OCI-LY3 (cell line): ENCODE measurements around the gene PIP5K1B.

ENCODE experiments used
- CTCF ChIP-seq: fragments of 200-600, 300-600 bp; sonication (generic); IDR thresholded peaks from 2 replicates; pipeline ENCODE4 v1.5.1; 2014; ENCODE audit warnings: antibody characterized with exemption, low read length, low read depth
- EZH2phosphoT487 ChIP-seq: fragments of 200-600 bp; shearing (Covaris generic); IDR thresholded peaks from 2 replicates; pipeline ENCODE4 v1.6.1; 2018; ENCODE audit warnings: antibody characterized with exemption, mixed run types, low read depth

GRCh38 chr9:68744426-68744825, 39.4 kb downstream of the PIP5K1B start:
- TF ChIP-seq CTCF (no peak), EZH2phosphoT487 (no peak)
